ENCODE measurements around the gene LYPD4. TPM values are rescaled to one million over a fixed set of nuclear protein-coding genes. Genes with fewer than 3 reads are reported as not detected.

LYPD4 gene
- total RNA-seq, 6 experiments from 2014 or later = not detected

DNA sequence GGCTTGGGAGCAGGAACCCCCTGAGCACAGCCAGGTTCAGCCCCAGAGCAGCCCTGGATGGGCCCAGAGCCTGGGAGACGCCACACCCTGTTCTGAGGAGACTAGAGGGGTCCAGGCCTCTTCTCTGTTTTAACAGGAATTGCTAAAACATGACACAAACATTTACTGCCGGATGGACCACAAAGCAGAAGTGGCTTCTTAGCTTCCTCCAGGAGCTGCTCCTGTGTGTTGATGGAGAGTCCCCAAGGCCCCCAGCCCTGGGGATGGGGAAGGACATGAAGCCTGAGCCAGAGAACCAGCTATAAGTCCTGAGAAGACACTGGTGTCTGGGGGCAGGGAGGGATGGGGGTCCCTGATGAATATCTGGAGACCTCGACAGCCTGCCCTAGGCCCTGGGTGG, 33.4 kb downstream of the LYPD4 start:
- H3K9me3 Mint-ChIP-seq = no peaks in the 10 kb centered on the region
- no peaks in the 10 kb centered on the region for H3K4me1 Mint-ChIP-seq (ENCODE audit: low read depth)
- H3K27ac Mint-ChIP-seq = no peak overlapping the region
- no peak overlapping the region for H3K4me3 Mint-ChIP-seq
- peaks cover 19% of the 10 kb centered on the region for H3K27me3 Mint-ChIP-seq (ENCODE audit: insufficient read depth)
- no peaks in the 10 kb centered on the region for H3K36me3 Mint-ChIP-seq (ENCODE audit: low read depth)
- DNase-seq = no peak
- TF ChIP-seq, protein P1, sequence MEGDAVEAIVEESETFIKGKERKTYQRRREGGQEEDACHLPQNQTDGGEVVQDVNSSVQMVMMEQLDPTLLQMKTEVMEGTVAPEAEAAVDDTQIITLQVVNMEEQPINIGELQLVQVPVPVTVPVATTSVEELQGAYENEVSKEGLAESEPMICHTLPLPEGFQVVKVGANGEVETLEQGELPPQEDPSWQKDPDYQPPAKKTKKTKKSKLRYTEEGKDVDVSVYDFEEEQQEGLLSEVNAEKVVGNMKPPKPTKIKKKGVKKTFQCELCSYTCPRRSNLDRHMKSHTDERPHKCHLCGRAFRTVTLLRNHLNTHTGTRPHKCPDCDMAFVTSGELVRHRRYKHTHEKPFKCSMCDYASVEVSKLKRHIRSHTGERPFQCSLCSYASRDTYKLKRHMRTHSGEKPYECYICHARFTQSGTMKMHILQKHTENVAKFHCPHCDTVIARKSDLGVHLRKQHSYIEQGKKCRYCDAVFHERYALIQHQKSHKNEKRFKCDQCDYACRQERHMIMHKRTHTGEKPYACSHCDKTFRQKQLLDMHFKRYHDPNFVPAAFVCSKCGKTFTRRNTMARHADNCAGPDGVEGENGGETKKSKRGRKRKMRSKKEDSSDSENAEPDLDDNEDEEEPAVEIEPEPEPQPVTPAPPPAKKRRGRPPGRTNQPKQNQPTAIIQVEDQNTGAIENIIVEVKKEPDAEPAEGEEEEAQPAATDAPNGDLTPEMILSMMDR (IDR thresholded peaks at IDR 0.05) = no peak

DNA sequence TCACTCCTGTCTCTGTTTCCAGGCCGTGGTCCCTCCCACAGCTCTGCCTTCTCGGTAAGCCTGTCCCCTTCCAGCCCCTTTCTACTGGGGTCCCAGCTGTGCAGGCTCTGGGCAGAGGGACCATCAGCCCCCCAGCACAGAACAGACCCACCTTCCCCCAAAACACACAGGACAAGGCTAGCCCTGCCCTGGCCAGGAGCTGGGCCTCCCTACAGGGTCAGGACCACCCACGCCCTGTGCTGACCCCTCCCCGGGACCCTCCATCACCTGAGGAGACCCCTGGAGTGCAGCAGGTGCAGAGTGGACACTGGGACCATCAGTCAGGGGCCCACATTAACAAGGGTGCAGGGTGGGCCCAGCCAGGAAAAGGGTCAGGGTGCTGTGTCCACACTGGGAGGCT, 34.2 kb downstream of the LYPD4 start:
- no peaks in the 10 kb centered on the region for H3K9me3 Mint-ChIP-seq
- H3K27ac Mint-ChIP-seq = no peak overlapping the region
- H3K27me3 Mint-ChIP-seq (ENCODE audit: insufficient read depth) = peaks cover 19% of the 10 kb centered on the region
- H3K4me1 Mint-ChIP-seq (ENCODE audit: low read depth) = no peaks in the 10 kb centered on the region
- H3K36me3 Mint-ChIP-seq (ENCODE audit: low read depth) = no peaks in the 10 kb centered on the region
- TF ChIP-seq, protein P1 (IDR thresholded peaks at IDR 0.05) = no peak
- no peak for DNase-seq
- H3K4me3 Mint-ChIP-seq = no peak overlapping the region

DNA sequence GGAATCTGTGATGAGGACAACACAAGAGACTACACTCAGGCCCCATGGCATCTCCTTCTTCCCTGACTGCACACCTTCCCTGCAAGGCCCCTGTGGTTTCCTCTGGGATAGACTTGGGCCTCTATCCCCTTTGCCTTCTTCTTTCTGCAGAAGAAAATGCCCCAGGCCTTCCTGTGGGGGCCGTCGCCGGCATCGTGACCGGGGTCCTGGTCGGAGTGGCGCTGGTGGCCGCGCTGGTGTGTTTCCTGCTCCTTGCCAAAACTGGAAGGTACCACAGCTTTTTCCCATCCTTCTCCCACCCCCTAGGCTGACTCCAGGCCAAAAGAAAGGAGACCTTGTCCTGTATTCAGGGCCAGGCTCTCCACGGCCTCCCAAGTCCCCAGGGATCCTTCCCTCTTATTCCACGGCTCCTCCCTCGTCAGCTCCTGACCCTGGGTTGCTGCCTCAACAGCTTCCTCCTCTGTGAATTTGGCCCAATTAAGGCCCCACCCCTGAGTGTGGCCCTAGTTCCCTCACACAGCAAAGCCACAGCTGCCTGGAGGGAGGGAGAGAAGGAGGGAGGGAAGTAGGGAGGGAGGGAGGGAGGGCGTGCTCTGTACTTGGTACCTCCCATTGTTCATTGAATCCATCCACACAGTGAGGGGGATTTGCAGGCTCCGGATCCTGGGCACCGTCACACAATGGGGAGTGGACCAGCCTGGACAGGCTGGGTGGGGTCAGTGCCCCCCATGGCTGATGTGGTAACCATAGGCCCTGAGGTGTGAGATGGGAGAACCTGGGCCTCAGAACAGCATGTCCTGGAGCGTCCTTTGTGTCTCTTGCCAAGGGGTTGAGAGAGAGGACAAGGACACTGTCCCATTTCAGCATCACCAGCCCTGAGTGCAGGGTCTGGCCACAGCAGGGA, 35.6 kb downstream of the LYPD4 start:
- no peaks in the 10 kb centered on the region for H3K36me3 Mint-ChIP-seq (ENCODE audit: low read depth)
- H3K27me3 Mint-ChIP-seq (ENCODE audit: insufficient read depth) = peaks cover 16% of the 10 kb centered on the region
- no peak overlapping the region for H3K27ac Mint-ChIP-seq
- DNase-seq = no peak
- H3K9me3 Mint-ChIP-seq = no peaks in the 10 kb centered on the region
- TF ChIP-seq, protein P1 (IDR thresholded peaks at IDR 0.05) = no peak
- no peaks in the 10 kb centered on the region for H3K4me1 Mint-ChIP-seq (ENCODE audit: low read depth)
- H3K4me3 Mint-ChIP-seq = no peak overlapping the region

DNA sequence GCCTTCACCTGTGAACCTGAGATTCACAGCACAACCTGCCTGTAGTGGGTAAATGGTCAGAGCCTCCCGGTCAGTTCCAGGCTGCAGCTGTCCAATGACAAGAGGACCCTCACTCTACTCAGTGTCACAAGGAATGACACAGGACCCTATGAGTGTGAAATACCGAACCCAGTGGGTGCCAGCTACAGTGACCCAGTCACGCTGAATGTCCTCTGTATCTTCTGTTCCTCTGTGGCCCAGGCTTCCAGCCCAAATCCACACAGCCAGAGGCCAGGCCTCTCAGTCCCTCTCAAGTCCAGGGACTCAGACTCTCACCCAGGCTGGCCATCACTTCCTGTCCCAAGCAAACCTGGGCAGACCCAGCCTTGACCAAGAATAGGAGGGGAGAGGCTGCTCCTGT, 37.3 kb downstream of the LYPD4 start:
- Mint-ChIP-seq H3K27me3 (ENCODE audit: insufficient read depth) (peaks cover 26% of the 10 kb centered on the region), H3K36me3 (ENCODE audit: low read depth) (no peaks in the 10 kb centered on the region), H3K9me3 (no peaks in the 10 kb centered on the region), H3K27ac (no peak overlapping the region), H3K4me3 (no peak overlapping the region), H3K4me1 (ENCODE audit: low read depth) (no peaks in the 10 kb centered on the region)
- TF ChIP-seq, protein P1 (IDR thresholded peaks at IDR 0.05) = no peak
- no peak for DNase-seq

DNA sequence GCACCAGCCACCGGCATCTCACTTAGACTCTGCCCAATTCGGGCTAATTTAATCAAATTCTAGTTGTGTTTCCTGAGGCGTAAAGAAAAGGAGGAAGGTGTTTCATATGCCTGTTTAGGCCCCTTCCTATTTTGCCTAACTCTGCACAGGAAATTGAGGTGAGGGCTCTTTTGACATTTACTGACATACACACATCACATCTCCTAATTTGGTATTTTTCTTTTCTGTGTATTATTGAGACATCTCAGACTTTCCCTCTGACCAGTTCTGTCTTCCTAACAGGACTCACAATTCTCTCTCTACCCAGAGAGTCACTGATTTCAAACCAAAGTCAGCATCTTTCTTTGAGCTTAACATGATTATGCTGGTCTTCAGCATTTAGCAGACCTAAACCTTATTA, 40.1 kb downstream of the LYPD4 start:
- no peak overlapping the region for H3K27ac Mint-ChIP-seq
- DNase-seq = no peak
- H3K4me3 Mint-ChIP-seq = no peak overlapping the region
- TF ChIP-seq, protein P1 (IDR thresholded peaks at IDR 0.05) = no peak
- peaks cover 33% of the 10 kb centered on the region for H3K27me3 Mint-ChIP-seq (ENCODE audit: insufficient read depth)
- H3K9me3 Mint-ChIP-seq = no peaks in the 10 kb centered on the region
- no peaks in the 10 kb centered on the region; the same call in 1 of the 2 replicates for H3K4me1 Mint-ChIP-seq (ENCODE audit: low read depth)
- no peaks in the 10 kb centered on the region for H3K36me3 Mint-ChIP-seq (ENCODE audit: low read depth)

Measured in HFFc6 (cell line).